ENCODE data around the gene SFRP5.

The SFRP5 gene, protein sequence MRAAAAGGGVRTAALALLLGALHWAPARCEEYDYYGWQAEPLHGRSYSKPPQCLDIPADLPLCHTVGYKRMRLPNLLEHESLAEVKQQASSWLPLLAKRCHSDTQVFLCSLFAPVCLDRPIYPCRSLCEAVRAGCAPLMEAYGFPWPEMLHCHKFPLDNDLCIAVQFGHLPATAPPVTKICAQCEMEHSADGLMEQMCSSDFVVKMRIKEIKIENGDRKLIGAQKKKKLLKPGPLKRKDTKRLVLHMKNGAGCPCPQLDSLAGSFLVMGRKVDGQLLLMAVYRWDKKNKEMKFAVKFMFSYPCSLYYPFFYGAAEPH

DNA sequence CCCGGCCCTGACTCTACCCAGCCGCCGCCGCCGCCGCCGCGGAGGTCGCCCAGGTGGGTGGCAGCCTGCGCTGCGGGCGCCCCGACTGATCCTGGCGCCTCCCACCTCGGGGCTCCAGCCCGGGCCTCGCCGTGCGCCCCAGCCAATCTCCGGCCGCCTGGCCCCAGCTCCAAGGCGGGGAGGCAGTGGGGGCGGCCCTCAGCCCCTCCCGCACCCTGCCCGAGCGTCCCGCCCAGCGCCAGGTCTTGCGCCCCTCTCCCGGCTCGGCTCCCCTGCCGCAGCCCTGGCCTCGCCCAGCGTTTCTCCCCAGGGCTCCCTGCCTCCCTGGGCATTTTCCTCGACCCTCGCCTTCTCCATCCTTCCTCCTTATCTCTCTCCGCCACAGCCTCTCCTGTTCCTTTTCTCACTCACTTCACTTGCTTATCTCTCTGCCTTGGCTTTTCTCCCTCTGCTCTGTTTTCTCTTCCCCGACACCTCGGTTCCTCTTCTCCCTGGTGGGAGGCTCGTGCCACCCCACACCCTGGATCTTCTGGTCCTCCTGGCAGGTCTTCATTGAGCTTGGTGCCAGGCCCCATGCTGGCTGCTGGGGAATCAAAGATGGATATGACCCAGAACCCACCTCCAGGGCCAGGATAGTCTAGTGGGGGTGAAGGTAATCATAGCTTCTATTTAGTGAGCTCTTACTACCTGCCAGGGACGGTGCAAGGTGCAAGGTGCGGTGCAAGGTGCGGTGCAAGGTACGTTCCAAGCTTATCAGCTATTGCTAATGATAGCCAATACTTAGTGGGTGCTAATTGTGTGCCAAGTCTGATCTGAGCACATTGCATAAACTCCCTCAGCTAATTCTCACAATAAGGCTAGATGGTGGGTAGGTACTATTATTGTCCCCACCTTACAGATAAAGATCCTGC is at the start of gene SFRP5:
Gene SFRP5, minus strand, starts transcription at position 87 of the 911 bp plus-strand sequence. CDS start 166 bp downstream, outside the sequence.
- TF ChIP-seq, protein P1, sequence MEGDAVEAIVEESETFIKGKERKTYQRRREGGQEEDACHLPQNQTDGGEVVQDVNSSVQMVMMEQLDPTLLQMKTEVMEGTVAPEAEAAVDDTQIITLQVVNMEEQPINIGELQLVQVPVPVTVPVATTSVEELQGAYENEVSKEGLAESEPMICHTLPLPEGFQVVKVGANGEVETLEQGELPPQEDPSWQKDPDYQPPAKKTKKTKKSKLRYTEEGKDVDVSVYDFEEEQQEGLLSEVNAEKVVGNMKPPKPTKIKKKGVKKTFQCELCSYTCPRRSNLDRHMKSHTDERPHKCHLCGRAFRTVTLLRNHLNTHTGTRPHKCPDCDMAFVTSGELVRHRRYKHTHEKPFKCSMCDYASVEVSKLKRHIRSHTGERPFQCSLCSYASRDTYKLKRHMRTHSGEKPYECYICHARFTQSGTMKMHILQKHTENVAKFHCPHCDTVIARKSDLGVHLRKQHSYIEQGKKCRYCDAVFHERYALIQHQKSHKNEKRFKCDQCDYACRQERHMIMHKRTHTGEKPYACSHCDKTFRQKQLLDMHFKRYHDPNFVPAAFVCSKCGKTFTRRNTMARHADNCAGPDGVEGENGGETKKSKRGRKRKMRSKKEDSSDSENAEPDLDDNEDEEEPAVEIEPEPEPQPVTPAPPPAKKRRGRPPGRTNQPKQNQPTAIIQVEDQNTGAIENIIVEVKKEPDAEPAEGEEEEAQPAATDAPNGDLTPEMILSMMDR (IDR thresholded peaks at IDR 0.05; ENCODE audit: extremely low read depth, missing control alignments), result no peak
- DNase-seq (ENCODE audit: low spot score), result no peak

DNA sequence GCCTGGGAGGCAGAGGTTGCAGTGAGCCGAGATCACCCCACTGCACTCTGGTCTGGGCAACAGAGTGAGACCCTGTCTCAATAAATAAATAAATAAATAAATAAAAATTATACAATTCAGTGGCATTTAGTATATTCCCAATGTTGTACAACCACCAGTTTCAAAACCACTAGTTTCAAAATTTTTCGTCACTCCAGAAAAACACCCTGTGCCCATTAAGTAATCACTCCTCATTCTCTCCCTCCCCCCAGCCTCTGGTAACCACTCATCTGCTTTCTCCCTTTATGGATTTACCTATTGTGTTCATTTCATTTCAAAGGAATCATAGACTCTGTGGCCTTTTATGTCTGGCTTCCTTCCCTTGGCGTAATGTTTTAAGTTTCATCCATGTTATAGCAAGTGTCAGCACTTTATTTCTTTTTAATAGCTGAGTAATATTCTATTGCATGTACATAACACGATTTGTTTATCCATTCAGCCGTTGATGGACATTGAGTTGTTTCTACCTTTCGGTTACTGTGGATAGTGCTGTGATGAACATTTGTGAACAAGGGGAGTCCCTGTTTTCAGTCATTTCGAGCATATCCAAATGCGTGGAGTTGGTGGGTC is 48.4 kb upstream of the SFRP5 start:
- DNase-seq (ENCODE audit: low spot score), result no peak
- TF ChIP-seq, protein P1 (IDR thresholded peaks at IDR 0.05; ENCODE audit: extremely low read depth, missing control alignments), result no peak

DNA sequence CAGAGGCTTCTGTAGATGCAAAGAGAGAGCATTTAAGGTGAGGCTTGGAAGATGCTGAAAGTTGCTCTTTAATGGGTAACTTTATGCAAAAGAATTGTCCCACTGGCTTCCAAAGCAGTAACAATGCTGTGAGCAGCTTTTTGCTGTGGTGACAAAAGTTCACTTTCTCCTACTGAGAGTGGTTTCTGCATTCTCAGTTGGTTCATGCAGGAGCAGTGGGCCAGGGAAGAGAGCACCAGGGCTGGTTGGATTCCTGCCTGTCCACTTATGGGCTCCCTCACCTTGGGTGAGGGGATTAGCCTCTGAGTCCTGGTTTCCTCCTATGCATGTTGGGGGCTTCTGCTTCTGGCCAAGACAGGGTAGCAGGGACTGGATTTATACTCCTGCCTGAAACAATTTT is 46.8 kb upstream of the SFRP5 start:
- TF ChIP-seq, protein P1 (IDR thresholded peaks at IDR 0.05; ENCODE audit: extremely low read depth, missing control alignments), result no peak
- DNase-seq (ENCODE audit: low spot score), result no peak

DNA sequence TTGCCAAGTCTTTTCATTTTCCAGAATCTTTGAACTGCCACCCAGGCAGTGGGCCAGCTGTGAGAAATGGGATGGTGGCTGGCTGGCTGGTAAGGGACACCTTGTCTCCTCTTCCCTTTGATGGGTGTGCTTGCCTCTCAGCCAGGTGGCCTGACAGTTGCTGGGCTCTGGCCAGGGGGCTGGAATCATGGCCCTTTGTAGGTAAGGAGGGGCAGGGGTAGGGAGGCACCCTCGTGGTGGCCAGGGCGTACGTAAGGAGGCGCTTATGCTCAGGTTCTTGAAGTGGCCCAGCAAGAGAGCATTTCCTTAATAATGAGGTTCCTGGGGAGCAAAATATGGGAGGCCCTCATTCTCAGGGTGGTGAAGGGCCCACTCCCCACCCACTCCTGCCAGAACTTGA is 44.8 kb upstream of the SFRP5 start:
- TF ChIP-seq, protein P1 (IDR thresholded peaks at IDR 0.05; ENCODE audit: extremely low read depth, missing control alignments), result no peak
- DNase-seq (ENCODE audit: low spot score), result no peak

DNA sequence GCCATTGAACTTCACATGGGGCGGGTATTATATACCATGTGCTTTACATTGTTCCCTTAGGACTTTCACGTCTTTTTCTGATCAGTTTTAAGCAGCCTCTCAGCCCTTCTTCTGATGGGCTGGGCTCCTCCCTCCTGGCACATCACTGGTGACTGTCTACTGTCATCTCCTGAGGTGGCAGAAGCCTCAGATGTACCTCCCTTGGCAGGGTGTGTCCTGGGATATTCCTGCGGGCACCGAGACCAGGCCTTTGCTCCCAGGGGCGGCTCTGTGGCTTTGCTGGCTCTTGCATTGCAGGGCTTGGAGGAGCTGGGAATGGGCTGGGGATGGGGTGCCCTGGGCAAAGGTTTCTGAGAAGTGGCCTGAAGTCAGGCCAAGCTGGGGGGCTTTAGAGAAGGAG is 43.2 kb upstream of the SFRP5 start:
- no peak for DNase-seq (ENCODE audit: low spot score)
- TF ChIP-seq, protein P1 (IDR thresholded peaks at IDR 0.05; ENCODE audit: extremely low read depth, missing control alignments), result no peak

DNA sequence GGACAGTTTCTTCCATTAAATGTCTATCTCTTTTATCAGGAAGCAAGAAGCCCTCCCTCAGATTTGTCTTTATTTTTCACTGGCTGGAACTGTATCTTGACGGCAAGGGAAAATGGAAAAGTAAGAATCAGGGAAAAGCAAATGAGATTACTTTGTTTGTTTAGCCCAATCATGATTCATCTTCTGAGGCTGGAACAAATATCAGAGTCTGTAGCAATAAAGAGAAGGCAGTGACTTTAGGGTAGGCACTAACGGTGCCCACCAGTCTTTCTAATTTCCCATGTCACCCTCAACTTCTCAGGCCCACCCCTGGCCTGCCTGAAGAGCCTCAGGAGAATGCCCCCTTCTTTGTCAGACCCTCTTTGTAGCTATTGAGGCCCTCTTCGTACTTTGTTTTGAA is 41.5 kb upstream of the SFRP5 start:
- DNase-seq (ENCODE audit: low spot score), result no peak
- TF ChIP-seq, protein P1 (IDR thresholded peaks at IDR 0.05; ENCODE audit: extremely low read depth, missing control alignments), result no peak

DNA sequence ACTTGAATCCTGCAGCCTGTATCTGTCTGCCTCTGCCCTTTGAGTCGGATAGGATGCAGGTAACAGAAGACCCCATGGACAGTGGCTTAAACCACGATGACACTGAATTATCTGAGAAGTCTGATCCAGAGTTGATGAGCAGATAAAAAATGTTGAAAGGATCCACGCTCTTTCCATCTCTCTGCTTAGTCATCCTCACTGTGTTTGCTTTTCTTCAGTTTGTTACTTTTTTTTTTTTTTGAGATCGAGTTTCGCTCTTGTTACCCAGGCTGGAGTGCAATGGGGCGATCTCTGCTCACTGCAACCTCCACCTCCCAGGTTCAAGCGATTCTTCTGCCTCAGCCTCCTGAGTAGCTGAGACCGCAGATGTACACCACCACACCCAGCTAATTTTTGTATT is 40.9 kb upstream of the SFRP5 start:
- DNase-seq (ENCODE audit: low spot score), result no peak
- TF ChIP-seq, protein P1 (IDR thresholded peaks at IDR 0.05; ENCODE audit: extremely low read depth, missing control alignments), result no peak
